ENCODE results near the gene AUTS2.

The AUTS2 gene

GRCh38 chr7:69857014-69857413, 258.7 kb downstream of the AUTS2 start:
- no peak for DNase-seq (ENCODE audit: low read depth in 2 of 2)

- DNase-seq (ENCODE audit: low read depth in 2 of 2): no peak
Measured at GRCh38 chr7:69858471-69858870, 260.2 kb downstream of the AUTS2 start.

- no peak for DNase-seq (ENCODE audit: low read depth in 2 of 2)
Measured at GRCh38 chr7:69859342-69859741, 261.1 kb downstream of the AUTS2 start.

- DNase-seq (ENCODE audit: low read depth in 2 of 2): no peak
Measured at GRCh38 chr7:69860486-69860885, 262.2 kb downstream of the AUTS2 start.

DNA sequence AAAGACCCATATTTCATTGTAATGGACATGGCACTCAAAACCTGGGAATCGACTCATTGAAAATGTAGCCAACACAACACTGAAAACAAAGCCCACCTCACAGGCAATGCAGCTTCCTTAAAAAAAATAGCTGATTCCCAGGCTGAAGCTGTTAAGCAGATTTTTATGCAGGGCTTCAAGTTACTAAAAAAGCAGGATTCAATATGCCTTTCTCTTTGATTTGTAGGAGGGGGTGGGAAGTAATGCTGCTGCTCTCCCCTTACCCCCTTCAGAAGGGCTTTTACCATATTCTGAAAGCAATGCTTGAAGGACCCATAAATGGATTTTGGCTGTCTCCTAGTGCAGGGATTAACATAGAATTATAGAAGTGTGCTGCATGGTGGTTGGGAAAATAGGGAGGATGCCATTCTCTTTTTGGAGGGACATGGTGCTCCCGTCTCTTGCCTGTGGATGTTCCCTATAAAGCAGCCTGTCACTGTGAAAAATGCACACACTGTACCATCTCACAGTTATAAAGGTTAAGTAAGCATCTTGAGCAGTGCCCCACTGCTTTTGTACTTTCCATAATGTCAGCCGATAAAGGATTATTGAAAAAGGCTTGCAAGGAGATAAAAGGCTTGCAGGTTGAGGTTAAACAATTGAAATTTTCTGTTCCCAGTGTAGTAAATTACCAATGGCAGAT, 262.8 kb downstream of the AUTS2 start:
- no peak for DNase-seq (ENCODE audit: low read depth in 2 of 2)

- no peak for DNase-seq (ENCODE audit: low read depth in 2 of 2)
Measured at GRCh38 chr7:69862413-69863064, 264.3 kb downstream of the AUTS2 start.

- no peak for DNase-seq (ENCODE audit: low read depth in 2 of 2)
Measured at GRCh38 chr7:69864274-69864673, 266.0 kb downstream of the AUTS2 start.

- DNase-seq (ENCODE audit: low read depth in 2 of 2): no peak
Measured at GRCh38 chr7:69864822-69865221, 266.5 kb downstream of the AUTS2 start.

- DNase-seq (ENCODE audit: low read depth in 2 of 2): no peak
Measured at GRCh38 chr7:69868921-69869320, 270.6 kb downstream of the AUTS2 start.

- no peak for DNase-seq (ENCODE audit: low read depth in 2 of 2)
Measured at GRCh38 chr7:69871213-69871885, 273.1 kb downstream of the AUTS2 start.

DNA sequence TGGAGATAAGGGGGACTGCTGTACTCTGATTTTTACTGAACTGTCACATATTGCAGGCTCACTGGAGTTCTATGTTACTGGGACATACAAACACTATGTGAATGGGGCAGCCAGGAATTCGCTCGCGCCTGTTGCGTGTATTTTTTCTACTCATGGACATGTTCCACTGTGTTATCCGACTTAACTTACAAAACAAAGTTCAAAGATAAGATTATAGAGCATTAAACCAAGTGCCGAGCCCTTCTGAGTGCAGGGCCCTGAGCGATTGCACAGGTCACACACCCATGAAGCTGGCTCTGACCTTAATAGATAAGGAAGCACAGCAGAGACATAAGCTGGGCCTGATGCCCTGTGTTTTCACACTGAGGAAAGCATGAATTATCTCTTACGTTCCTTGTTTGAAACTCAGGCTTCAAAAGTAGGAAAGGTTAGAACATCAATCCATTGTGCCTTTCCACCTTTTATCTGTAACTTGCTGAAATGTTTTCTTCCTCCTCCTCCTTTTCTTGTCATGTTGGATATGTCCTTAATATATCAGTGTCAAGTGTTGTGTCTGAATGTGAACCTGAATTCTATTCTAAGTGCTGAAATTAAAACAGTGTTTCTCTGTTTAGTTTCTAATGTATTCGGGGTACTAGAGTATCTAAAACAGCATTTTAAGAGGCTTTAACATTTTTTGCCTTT, 273.8 kb downstream of the AUTS2 start:
- DNase-seq (ENCODE audit: low read depth in 2 of 2): no peak

DNA sequence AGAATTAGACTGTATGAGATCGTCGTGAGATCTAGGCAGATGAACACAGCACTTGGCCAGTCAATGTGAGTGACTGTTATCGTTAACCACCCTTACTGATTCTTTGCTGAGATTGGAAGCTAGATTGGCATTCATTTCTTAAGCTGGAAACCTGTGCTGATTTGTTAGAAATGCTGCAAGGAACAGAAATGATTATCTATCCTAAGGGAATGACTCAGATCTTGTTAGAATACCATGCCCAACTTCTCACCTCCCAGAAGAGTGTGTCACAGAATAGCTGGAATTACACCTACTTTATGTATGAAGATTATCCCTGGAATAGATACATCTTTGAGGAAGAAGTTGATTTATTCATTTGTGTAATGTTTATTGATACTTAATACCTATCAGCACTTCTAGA, 275.2 kb downstream of the AUTS2 start:
- no peak for DNase-seq (ENCODE audit: low read depth in 2 of 2)

- DNase-seq (ENCODE audit: low read depth in 2 of 2): no peak
Measured at GRCh38 chr7:69878015-69878414, 279.7 kb downstream of the AUTS2 start.

GRCh38 chr7:69878591-69878990, 280.3 kb downstream of the AUTS2 start:
- DNase-seq (ENCODE audit: low read depth in 2 of 2): no peak

GRCh38 chr7:69879989-69880388, 281.7 kb downstream of the AUTS2 start:
- no peak for DNase-seq (ENCODE audit: low read depth in 2 of 2)

DNA sequence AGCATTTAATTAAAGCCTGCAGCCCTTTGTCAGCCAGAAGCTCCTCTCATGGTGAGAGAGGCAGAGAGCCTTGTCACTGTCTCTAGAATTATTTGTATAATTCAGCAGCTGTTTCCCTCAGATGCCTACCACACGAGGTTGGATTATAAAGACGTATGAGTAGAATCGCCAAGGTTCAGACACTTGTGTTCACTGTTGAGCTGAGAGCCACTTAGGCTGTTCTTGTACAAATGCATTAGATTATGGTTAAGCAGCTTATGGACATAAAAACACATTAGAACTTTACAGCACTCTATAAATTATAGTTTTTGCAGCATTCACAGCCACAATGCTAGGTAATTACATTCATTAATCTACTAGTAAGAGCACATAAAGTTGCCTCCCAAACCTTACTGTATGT, 282.6 kb downstream of the AUTS2 start:
- DNase-seq (ENCODE audit: low read depth in 2 of 2): no peak

DNA sequence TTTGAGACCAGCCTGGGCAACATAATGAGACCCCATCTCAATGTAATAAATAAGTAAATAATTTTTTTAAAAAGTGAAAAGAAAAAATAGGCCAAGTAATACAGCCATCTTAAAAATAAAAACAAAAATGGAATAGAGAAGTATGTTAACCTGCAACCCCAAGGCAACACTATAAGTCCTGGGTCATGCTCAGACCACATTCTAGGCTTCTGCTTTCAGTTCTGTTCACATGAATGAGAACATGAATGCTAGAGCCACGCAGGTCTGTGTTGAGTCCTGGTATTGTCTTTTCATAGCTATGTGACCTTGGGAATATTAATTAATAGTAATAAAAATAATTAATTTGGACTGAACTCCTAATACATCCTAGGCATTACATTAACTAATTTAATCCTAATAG, 284.0 kb downstream of the AUTS2 start:
- DNase-seq (ENCODE audit: low read depth in 2 of 2): no peak

DNA sequence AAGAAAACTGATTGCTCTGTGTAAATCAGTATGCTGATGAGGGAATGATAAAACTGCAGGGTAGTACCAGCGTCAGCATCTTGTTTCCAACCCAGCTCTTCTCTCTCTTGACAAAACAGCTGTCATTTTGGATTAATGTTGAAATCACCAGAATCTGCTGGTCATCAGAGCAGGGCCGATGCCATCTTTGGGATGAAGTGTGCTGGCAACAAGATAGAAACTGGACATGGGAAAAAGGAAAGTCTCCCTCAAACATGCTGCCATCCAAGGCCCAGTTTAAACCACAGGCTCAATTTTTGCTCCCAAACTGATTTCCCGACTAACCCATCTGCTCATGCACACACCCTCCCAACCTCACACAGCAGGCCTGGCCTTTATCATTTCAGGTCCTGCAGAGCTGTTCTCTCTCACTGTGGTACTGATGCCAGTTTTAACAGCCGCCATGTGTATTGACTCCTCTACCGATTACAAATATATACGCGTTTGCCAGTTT, 285.2 kb downstream of the AUTS2 start:
- no peak for DNase-seq (ENCODE audit: low read depth in 2 of 2)

- DNase-seq (ENCODE audit: low read depth in 2 of 2): no peak
Measured at GRCh38 chr7:69885431-69885830, 287.2 kb downstream of the AUTS2 start.

DNA sequence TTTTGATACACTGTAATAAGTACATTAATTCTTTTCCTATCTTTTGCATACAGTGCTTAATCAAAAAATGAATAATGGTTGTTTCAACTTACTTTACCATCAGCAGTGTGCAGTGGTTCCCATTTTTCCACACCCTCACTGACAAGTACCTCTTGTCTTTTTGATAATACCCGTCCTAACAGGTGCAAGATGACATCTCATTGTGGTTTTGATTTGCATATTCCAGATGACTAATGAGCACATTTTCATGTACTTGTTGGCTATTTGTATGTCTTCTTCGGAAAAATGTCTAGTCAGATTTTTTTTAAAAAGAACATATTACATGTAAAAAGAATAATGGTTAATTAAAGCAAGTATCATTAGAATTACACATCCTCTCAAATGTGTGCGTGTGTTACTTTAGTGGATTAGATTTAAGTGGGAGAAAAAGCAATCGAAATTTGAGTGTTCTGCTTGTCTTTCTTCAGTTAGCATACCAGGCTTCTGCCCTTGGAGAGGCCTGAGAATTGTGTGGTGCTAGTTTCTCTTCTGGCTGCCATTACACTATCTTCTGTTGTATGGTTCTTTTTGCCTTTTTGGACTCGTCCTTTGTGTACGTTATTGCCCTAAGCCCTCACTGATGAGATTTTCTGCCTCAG, 291.2 kb downstream of the AUTS2 start:
- DNase-seq (ENCODE audit: low read depth in 2 of 2): no peak

- DNase-seq (ENCODE audit: low read depth in 2 of 2): no peak
Measured at GRCh38 chr7:69889976-69890351, 291.7 kb downstream of the AUTS2 start.

GRCh38 chr7:69892790-69893189, 294.5 kb downstream of the AUTS2 start:
- DNase-seq (ENCODE audit: low read depth in 2 of 2): no peak
